ENCODE results near the gene DYSF. TPM values are rescaled to one million over a fixed set of nuclear protein-coding genes. Genes with fewer than 3 reads are reported as not detected.

DYSF gene
- total and polyA plus RNA-seq, 7 donors = 38.3 to 208 (median 109) TPM

DNA sequence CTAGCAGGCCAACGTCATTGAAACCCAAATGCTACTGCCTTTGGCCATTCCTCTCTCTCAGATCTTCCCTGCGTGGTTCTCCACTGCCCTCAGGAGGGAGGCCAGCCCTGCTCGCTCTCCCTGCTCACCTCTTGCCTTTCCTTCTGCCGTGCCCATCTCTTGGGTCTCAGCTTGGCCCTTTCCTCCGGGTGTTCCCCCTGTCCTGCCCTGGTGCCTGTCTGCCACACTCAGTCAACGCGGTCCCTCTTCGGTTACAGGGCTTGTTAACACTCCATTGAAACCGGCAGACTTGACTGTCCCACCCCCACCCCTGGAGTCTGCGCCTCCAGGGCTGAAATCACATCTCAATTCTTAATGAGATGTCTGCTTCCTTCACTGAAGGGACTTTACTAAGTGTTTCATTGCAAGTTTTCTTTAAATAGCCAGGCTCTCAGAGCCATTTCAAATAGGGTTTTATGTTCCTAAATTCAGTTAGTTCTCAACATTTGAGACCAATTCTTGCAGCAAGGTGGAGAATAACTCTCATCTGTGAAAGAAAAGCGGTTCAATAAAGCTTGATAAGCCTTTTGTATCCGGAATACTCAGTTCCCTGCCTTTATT lies 237.6 kb downstream of the DYSF start:
- Histone ChIP-seq H3K27ac (peak overlapping the region; percentile 80), H3K36me3 (ENCODE audit: insufficient read depth in 1 of 2, low read depth in 1 of 2) (peaks cover 0 to 17% of the 10 kb centered on the region in 2 donors), H3K4me1 (peaks cover 46% of the 10 kb centered on the region), H3K27me3 (ENCODE audit: insufficient read depth in 3 of 3, low read length in 2 of 3) (no peaks in the 10 kb centered on the region), H3K4me3 (no peak overlapping the region), H3K9me3 (no peaks in the 10 kb centered on the region)
- ATAC-seq = peak; percentile 6 to 32 (median 18)
- no peak for TF ChIP-seq CTCF (IDR thresholded peaks at IDR 0.05)
- DNase-seq = peak in 1 of 2 donors; percentile 54
- WGBS, 3 donors = 46 to 83% (median 63%) methylated on average over 12 of the region's 12 CpGs
- intact Hi-C loops (cut with DNase I) = loop anchor here in 1 of 2 donors (5.0 kb wide), 1 partner anchor 96 kb away; no protein-coding TSS in a partner anchor

- peak overlapping the region; percentile 80 for H3K27ac ChIP-seq
- peak; percentile 85 to 91 (median 88) for ATAC-seq
- 18 to 21% (median 19%) methylated on average over 24 of the region's 24 CpGs for WGBS, 3 donors
- peaks cover 41% of the 10 kb centered on the region for H3K4me1 ChIP-seq
- intact Hi-C loops (cut with DNase I) = loop anchor here in 1 of 2 donors (5.0 kb wide), 1 partner anchor 95 kb away; no protein-coding TSS in a partner anchor
- peaks cover 0 to 17% of the 10 kb centered on the region in 2 donors for H3K36me3 ChIP-seq (ENCODE audit: insufficient read depth in 1 of 2, low read depth in 1 of 2)
- H3K27me3 ChIP-seq (ENCODE audit: insufficient read depth in 3 of 3, low read length in 2 of 3) = no peaks in the 10 kb centered on the region
- DNase-seq = peak; percentile 72 to 89
- H3K9me3 ChIP-seq = no peaks in the 10 kb centered on the region
- H3K4me3 ChIP-seq = no peak overlapping the region
- peak; percentile 29 for TF ChIP-seq CTCF (IDR thresholded peaks at IDR 0.05)
Observed at GRCh38 chr2:71691747-71692441, 238.5 kb downstream of the DYSF start.

DNA sequence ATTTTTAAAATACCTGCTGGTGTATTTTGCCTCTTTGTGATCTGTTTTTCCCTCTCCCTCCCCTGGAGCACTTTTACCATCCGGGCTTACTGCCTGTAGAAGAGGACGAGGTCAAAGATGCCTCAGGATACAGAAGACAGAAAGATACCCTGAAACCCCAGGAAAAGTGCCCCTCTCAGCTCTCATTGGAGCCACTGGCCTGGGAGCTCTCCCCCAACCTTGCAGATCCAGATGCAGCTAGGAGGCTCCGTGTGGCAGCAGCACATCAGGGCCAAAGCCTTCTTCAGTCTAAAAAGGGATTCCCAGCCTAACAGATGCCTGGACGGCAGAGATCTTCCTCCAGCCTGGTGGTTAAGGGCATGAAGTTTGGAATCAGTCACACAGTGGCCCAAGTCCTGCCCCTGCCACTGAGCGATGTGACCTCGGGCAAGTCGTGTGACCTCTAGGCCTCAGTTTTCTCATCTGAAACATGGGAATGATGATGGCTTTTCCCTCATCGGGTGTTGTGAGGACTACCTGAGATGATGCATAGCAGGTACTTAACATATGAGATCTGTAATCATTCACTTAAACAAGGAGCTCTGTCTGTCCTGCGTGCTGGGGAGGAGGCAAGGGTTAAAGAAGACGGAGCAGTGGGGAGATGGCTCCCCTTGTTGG lies 239.4 kb downstream of the DYSF start:
- H3K27ac ChIP-seq = peak overlapping the region; percentile 80
- no peaks in the 10 kb centered on the region for H3K9me3 ChIP-seq
- no peak for TF ChIP-seq CTCF (IDR thresholded peaks at IDR 0.05)
- H3K4me1 ChIP-seq = peaks cover 41% of the 10 kb centered on the region
- 70 to 83% (median 81%) methylated on average over 10 of the region's 10 CpGs for WGBS, 3 donors
- no peak overlapping the region for H3K4me3 ChIP-seq
- H3K27me3 ChIP-seq (ENCODE audit: insufficient read depth in 3 of 3, low read length in 2 of 3) = no peaks in the 10 kb centered on the region
- DNase-seq = peak in 1 of 2 donors; percentile 34
- intact Hi-C loops (cut with DNase I) = loop anchor here in 1 of 2 donors (5.0 kb wide), 1 partner anchor 95 kb away; no protein-coding TSS in a partner anchor
- H3K36me3 ChIP-seq (ENCODE audit: insufficient read depth in 1 of 2, low read depth in 1 of 2) = peaks cover 0 to 10% of the 10 kb centered on the region in 2 donors
- peak in 1 of 4 donors; percentile 4 for ATAC-seq

- TF ChIP-seq CTCF (IDR thresholded peaks at IDR 0.05) = no peak
- Histone ChIP-seq H3K9me3 (no peaks in the 10 kb centered on the region), H3K36me3 (ENCODE audit: insufficient read depth in 1 of 2, low read depth in 1 of 2) (peaks cover 0 to 1% of the 10 kb centered on the region in 2 donors), H3K4me1 (peaks cover 41% of the 10 kb centered on the region), H3K27me3 (ENCODE audit: insufficient read depth in 3 of 3, low read length in 2 of 3) (no peaks in the 10 kb centered on the region), H3K27ac (no peak overlapping the region), H3K4me3 (no peak overlapping the region)
- ATAC-seq = no peak
- DNase-seq = peak in 1 of 2 donors; percentile 38
- 87 to 90% (median 89%) methylated on average over 19 of the region's 19 CpGs for WGBS, 3 donors
- intact Hi-C loops (cut with DNase I) = loop anchor here in 1 of 2 donors (5.0 kb wide), 1 partner anchor 94 kb away; no protein-coding TSS in a partner anchor
Observed at GRCh38 chr2:71693286-71694270, 240.2 kb downstream of the DYSF start.

All from psoas muscle (tissue), 8 donors.